Fibroblast of skin of back (primary cell): ENCODE data around the gene NPHP4.

Experiments used
- DNase-seq: peaks from one replicate; pipeline ENCODE4 v3.0.0-alpha.2; 2013

NPHP4 gene

DNA sequence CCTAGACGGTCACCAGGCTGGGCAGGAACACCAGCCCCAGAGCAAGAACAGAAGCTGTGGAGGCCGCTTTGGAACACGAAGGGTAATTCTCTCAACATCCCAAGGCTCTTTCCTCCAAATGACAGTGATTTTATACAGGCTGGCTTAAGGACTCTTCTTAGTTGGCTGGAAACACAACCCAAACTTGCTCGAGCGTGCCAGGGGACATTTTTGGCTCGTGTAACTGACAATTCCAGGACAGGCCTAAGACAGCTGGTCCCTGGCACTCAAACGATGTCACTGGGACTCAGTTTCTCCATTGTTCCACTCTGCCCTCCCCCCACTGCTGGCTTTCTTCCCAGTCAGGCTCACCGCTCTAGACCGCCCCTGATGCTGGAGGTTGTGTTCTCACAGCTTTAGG lies 164.7 kb downstream of the NPHP4 start:
- no peak for DNase-seq

DNA sequence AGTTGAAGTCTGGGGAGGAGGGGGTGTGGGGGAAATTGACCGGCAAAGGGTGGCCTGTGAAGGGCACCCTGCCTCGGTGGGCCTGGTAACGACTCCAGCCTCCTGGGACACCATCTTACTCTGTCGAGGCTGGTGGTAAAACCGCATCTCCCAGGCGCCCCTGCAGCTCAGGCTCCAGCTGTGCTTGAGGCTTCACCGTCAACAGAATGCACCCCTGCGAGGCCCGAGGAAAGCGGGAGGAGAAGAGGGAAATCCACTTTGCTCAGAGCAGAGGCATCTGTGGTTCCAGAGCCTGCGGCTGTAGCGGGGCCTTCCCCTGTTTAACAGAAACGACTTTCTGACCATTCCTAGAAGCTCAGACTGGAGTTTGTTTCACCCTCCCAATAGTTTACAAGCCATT lies 165.6 kb downstream of the NPHP4 start:
- no peak for DNase-seq

DNA sequence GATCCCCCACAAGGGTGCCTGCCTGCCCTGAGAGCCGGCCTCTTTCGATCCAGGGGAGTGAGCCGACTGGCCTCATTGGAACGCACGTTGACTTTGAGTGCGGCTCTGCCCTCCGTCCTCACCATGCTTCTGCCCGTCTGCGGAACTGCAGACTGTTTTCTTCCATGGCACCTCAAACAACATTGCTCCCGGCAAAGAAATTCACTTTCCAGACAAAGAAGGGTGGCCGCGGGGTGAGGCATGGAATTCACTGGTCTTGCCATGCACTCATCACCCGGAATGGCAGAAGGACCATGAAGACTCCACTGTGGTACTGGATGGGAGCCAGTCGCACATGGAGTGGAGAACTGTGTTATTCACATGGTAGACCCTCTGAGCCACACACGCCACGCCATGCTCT lies 169.5 kb downstream of the NPHP4 start:
- DNase-seq = no peak

DNA sequence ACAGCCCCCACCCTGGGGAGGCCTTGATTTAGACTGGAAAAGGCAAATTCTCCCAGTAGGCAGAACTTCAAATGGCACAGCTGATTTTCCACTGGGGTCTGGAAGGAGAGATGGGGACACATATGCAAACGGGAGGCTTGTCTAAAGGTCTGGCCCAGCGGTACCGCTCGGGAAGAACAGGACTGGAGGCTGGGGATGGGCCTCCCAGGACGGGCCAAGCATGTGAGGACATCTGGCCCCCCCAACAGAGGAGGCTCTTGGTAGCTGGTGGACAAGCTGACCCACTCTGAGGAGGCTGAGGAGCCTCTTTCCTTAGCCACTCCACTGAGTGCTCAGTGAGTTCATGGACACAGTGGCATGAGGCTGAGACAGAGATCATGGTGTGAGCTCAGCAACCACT lies 170.0 kb downstream of the NPHP4 start:
- no peak for DNase-seq

DNA sequence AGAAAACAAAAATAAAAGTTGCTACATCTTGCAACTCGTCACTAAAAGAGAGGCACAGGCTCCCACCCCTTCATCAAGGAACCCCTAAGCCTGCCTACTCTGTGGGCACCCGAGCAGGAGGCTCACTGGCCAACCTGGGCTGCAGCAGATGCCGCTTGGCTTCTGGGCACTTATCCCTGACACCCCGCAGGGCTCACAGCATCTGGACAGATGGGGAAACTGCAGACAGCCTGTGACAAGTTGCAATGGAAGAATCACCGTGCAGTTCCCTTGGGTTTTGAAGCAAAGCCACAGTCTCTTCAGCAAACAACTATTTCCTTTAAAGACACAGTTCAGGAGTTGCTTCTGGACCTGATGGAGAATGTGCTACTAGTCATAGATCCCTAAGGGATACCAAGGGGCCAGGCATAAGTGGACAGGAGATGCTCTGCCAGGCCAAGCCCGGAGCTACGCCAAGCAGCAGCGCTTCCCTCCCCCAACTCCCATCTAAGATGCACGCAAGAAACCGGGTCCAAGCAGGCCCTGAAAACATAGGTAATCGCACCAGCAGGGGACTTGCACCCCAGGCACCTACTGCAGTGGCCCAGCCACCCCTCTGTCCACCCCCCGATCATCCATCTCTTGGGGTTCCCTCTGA lies 170.6 kb downstream of the NPHP4 start:
- no peak for DNase-seq

DNA sequence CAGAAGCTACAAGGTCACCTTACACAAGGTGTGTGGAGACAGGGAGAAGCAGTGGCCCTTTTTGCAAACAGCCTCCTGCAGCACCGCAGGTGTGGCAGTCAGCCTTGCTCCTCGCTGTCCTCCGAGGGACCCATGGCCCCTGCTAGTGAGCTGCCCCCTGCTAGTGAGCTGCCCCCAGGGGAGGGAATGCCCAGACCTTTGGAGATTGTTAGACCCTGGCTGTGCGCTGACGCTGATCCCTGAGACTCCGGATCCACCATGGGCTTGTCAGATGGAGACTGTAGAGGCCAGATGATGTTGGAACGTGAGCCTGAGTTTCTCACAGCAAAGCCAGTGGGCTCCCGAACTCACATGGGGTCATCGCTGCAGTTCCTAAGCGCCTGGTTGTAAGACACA lies 172.2 kb downstream of the NPHP4 start:
- no peak for DNase-seq

DNA sequence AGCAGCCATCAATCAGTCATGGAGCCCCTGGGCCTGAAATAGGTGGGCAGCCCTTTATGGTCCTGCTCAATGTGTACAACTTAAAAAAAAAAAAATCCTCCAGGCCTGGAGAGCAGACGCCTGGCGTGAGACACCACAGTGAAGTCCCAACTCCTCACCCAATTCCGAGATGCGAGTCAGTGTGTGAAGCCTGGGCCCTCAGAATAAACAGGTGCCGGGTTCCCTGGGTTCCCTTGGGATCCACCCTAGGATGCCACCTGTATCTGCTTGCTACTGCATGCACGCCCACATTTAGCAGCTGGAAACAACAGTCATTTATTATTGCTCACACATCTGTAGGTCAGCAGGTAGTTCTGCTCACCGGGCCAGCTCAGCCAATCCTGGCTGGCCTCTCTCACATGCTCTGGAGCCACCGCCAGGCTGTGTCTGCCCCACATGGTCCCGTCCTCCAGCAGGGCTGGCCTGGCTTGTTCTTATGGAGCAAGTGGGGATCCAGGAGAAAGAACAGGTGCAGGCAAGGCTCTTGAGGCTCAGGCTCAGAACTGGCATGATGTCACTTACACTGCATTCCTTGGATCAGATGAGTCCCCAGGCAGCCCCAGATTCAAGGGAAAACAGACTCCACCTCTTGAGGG lies 172.7 kb downstream of the NPHP4 start:
- DNase-seq = no peak

DNA sequence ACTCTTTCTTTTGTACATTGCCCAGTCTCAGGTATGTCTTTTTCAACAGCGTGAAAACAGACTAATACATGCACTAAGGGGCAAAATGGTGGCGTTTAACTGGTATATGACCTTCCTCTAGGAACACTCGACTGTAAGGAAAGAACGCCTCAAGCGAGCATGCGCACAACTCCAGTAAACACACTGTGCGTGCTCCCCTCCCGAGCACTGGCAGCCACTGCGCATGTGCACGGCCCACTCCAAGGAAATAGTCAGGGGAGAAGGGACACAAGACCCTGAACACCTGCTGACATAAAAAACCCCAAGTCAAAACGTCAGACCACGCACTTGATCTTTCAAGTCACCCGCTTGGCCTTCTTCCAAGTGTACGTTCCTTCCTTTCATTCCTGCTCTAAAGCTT lies 173.5 kb downstream of the NPHP4 start:
- DNase-seq = no peak

DNA sequence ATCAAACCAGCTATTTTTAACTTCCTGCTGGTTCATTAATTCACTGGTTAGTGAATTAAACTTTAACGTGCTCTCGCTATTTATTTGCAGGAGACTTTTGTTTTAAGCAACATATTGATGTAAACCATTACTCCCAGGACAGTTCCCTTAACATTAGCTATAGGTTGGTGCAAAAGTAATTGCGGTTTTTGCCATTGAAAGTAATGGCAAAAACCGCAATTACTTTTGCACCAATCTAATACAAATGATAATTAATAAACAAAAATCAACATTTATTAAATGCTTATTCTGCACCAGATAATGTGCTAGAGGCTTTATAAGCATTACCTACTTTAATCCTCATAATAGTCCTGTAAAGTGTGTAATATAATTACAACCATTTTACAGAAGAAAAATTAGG lies 176.5 kb downstream of the NPHP4 start:
- DNase-seq = no peak

DNA sequence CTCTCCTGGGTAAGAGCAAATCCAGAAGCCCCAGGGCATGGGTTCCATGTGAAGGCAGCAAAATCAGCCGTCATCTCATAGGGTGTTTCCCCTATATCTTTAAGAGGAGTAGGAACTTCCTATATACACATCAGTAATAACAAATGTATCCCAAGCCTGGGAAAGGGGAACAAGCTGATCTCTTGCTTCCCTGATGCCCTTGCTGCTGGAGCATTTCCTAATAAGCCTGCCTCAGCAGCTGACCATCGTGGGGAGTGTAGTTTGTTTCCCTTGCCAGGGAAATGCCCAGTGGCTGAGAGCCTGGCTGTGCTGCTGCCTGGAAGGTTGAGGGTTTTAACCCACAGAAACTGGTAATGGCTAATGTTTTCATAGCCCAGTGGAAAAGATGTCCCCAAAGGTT lies 177.0 kb downstream of the NPHP4 start:
- no peak for DNase-seq

DNA sequence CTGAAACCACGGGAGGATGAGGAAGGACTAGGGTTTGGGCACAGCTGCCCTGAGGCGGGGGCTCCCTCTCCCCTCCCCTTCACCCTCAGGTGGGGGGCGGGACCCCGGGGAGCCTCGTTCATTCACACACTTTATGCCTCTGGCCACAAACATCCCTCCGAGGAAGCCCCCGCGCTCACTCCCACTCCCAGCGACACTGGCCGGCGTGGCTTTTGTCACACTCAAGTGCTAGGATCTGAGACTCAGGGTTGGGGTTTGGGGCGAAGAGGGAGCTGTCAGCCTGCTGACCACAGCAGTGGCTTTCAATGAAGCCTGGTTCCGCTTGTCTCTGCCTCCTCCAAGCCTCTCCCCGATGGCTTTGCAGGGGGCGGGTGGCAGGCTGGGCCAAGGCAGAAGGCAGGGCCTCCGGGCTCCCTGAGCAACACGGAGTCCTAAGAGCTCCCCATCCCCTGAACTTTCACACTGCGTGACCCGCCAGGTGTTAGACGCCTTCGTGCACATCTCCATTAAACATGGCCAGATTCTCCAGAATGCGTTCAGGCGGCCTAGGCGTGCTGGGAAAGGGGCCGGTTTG lies 178.1 kb downstream of the NPHP4 start:
- no peak for DNase-seq

DNA sequence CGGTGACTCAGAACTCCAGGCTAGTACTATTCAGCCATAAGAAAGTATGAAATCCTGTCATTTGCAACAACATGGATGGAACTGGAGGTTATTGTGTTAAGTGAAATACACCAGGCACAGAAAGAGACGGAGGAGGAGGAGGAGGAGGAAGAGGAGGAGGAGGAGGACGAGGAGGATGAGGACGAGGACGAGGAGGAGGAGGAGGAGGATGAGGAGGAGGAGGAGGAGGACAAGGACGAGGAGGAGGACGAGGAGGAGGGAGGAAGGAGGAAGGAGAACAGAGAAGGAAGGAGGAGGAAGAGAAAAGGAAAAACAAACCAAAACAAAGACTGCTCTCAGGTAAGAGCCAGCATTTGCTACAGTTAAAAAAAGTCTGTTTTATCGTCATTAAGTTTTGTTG lies 178.7 kb downstream of the NPHP4 start:
- no peak for DNase-seq
